ENCODE data around the gene UNC79.

DNA sequence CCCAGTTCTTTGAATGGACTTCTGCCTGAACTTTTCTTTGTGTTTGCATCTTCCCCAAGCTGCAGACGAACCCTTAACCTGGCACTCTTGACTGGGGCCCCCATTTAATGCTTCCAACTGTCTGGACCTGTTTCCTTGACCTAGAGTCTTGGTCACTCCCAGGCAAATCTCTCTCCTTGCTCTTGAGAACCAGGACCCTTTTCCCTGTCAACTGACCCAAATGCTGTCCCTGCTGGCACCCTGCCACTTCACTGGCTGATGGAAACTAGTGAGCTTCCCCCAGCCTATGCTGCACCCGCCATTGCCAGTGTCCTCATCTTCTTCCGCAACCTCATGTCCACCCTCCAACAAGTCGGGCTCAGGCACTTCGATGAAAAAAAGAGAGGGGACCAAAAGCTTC is 278.1 kb downstream of the UNC79 start:
- TF ChIP-seq EZH2 (IDR thresholded peaks at IDR 0.05): no peak
- TF ChIP-seq, protein P1, sequence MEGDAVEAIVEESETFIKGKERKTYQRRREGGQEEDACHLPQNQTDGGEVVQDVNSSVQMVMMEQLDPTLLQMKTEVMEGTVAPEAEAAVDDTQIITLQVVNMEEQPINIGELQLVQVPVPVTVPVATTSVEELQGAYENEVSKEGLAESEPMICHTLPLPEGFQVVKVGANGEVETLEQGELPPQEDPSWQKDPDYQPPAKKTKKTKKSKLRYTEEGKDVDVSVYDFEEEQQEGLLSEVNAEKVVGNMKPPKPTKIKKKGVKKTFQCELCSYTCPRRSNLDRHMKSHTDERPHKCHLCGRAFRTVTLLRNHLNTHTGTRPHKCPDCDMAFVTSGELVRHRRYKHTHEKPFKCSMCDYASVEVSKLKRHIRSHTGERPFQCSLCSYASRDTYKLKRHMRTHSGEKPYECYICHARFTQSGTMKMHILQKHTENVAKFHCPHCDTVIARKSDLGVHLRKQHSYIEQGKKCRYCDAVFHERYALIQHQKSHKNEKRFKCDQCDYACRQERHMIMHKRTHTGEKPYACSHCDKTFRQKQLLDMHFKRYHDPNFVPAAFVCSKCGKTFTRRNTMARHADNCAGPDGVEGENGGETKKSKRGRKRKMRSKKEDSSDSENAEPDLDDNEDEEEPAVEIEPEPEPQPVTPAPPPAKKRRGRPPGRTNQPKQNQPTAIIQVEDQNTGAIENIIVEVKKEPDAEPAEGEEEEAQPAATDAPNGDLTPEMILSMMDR (IDR thresholded peaks at IDR 0.05): no peak
